H9 (cell line): ENCODE results near the gene FAM200B. TPM values are rescaled to one million over a fixed set of nuclear protein-coding genes. Genes with fewer than 3 reads are reported as not detected.

Source experiments
- DNase-seq: peaks from one replicate; pipeline ENCODE4 v3.0.0-alpha.2; 2017
- H2AFZ ChIP-seq: one replicate; pipeline ENCODE4 v1.6.1; 2013; ENCODE audit warnings: mild to moderate bottlenecking, low read length, control low read depth, moderate library complexity
- H2AK5ac ChIP-seq: 2 replicates; pipeline ENCODE4 v1.6.1; 2013; ENCODE audit warnings: low read length, control low read depth, mixed read lengths; ENCODE audit not compliant: insufficient read length
- H2BK120ac ChIP-seq: one replicate; pipeline ENCODE4 v1.6.1; 2013; ENCODE audit warnings: low read depth, mild to moderate bottlenecking, low read length, control low read depth, inconsistent platforms; ENCODE audit not compliant: poor library complexity, severe bottlenecking
- H2BK12ac ChIP-seq: 2 replicates; pipeline ENCODE4 v1.6.1; 2013; ENCODE audit warnings: low read length, control low read depth, mixed read lengths, low read depth; ENCODE audit not compliant: insufficient read length
- H2BK15ac ChIP-seq: 2 replicates; pipeline ENCODE4 v1.6.1; 2013; ENCODE audit warnings: low read depth, low read length, control low read depth
- H2BK20ac ChIP-seq: one replicate; pipeline ENCODE4 v1.6.1; 2013; ENCODE audit warnings: low read depth, mild to moderate bottlenecking, low read length, control low read depth, inconsistent platforms; ENCODE audit not compliant: poor library complexity, severe bottlenecking
- H2BK5ac ChIP-seq: 2 replicates; pipeline ENCODE4 v1.6.1; 2013; ENCODE audit warnings: low read length, control low read depth, mixed read lengths; ENCODE audit not compliant: insufficient read length
- H3K14ac ChIP-seq: 2 replicates; pipeline ENCODE4 v1.6.1; 2013; ENCODE audit warnings: low read length, control low read depth; ENCODE audit not compliant: insufficient read depth
- H3K18ac ChIP-seq: 2 replicates; pipeline ENCODE4 v1.6.1; 2013; ENCODE audit warnings: low read depth, mild to moderate bottlenecking, mixed read lengths, low read length, control low read depth; ENCODE audit not compliant: insufficient read length
- H3K23ac ChIP-seq: 2 replicates; pipeline ENCODE4 v1.6.1; 2013; ENCODE audit warnings: low read length, control low read depth, mixed read lengths, low read depth; ENCODE audit not compliant: insufficient read length
- H3K23me2 ChIP-seq: 2 replicates; pipeline ENCODE4 v1.6.1; 2013; ENCODE audit warnings: low read depth, mild to moderate bottlenecking, mixed read lengths, low read length, control low read depth; ENCODE audit not compliant: insufficient read length, poor library complexity, severe bottlenecking
- H3K27ac ChIP-seq: 2 replicates; pipeline ENCODE4 v1.5.1; 2013; ENCODE audit warnings: low read length, control low read depth, mixed read lengths, low read depth; ENCODE audit not compliant: insufficient read length
- H3K27me3 ChIP-seq: 2 replicates; pipeline ENCODE4 v1.6.1; 2013; ENCODE audit warnings: low read length, control low read depth, inconsistent platforms; ENCODE audit not compliant: insufficient read depth
- H3K4ac ChIP-seq: 2 replicates; pipeline ENCODE4 v1.6.1; 2013; ENCODE audit warnings: low read depth, mild to moderate bottlenecking, control low read depth, inconsistent platforms, low read length, moderate library complexity
- H3K4me1 ChIP-seq: 2 replicates; pipeline ENCODE4 v1.6.1; 2013; ENCODE audit warnings: low read length, control low read depth, inconsistent platforms; ENCODE audit not compliant: insufficient read depth
- H3K4me2 ChIP-seq: 2 replicates; pipeline ENCODE4 v1.6.1; 2013; ENCODE audit warnings: low read length, control low read depth, mixed read lengths; ENCODE audit not compliant: insufficient read length, insufficient read depth
- H3K56ac ChIP-seq: 2 replicates; pipeline ENCODE4 v1.6.1; 2013; ENCODE audit warnings: low read depth, mild to moderate bottlenecking, mixed read lengths, low read length, control low read depth; ENCODE audit not compliant: insufficient read length
- H3K79me1 ChIP-seq: 2 replicates; pipeline ENCODE4 v1.6.1; 2013; ENCODE audit warnings: low read depth, mild to moderate bottlenecking, moderate library complexity, low read length, control low read depth, inconsistent platforms; ENCODE audit not compliant: insufficient read depth, poor library complexity, severe bottlenecking
- H3K79me2 ChIP-seq: 2 replicates; pipeline ENCODE4 v1.6.1; 2013; ENCODE audit warnings: low read length, control low read depth, inconsistent platforms; ENCODE audit not compliant: insufficient read depth
- H3K9ac ChIP-seq: 2 replicates; pipeline ENCODE4 v1.6.1; 2013; ENCODE audit warnings: low read length, control low read depth, mixed read lengths; ENCODE audit not compliant: insufficient read length; ENCODE audit errors: extremely low read depth
- H3K9me3 ChIP-seq: one replicate; pipeline ENCODE4 v1.6.1; 2013; ENCODE audit warnings: low read depth, low read length, inconsistent platforms; ENCODE audit not compliant: control insufficient read depth
- H3T11ph ChIP-seq: one replicate; pipeline ENCODE4 v1.6.1; 2013; ENCODE audit warnings: mild to moderate bottlenecking, low read length, control low read depth, inconsistent platforms
- H4K20me1 ChIP-seq: one replicate; pipeline ENCODE4 v1.6.1; 2013; ENCODE audit not compliant: control insufficient read depth, insufficient read length, insufficient read depth
- H4K5ac ChIP-seq: 2 replicates; pipeline ENCODE4 v1.6.1; 2013; ENCODE audit warnings: low read depth, mild to moderate bottlenecking, mixed read lengths, low read length, control low read depth; ENCODE audit not compliant: insufficient read length
- H4K8ac ChIP-seq: replicated peaks from 2 replicates; pipeline ENCODE4 v1.6.1; 2013; ENCODE audit warnings: low read length, control low read depth, mixed read lengths, low read depth; ENCODE audit not compliant: insufficient read length
- H4K91ac ChIP-seq: 2 replicates; pipeline ENCODE4 v1.6.1; 2013; ENCODE audit warnings: low read depth, mild to moderate bottlenecking, moderate library complexity, mixed read lengths, low read length, control low read depth; ENCODE audit not compliant: insufficient read length
- H3K27ac Mint-ChIP-seq, 3 experiments: 2 replicates in 2 of 3; 3 replicates in 1 of 3; pipeline ENCODE4 v1.8.0; 2020 to 2021; ENCODE audit warnings: mixed read lengths in 3 of 3, mild to moderate bottlenecking in 1 of 3, moderate library complexity in 1 of 3
- H3K27me3 Mint-ChIP-seq: 2 replicates; pipeline ENCODE4 v1.8.0; 2021; ENCODE audit warnings: low read depth, mild to moderate bottlenecking, moderate library complexity, mixed read lengths
- H3K36me3 Mint-ChIP-seq, 3 experiments: 2 replicates in 2 of 3; 3 replicates in 1 of 3; pipeline ENCODE4 v1.8.0; 2020 to 2021; ENCODE audit warnings: low read depth in 3 of 3, mixed read lengths in 3 of 3; ENCODE audit not compliant: insufficient read depth in 1 of 3
- H3K4me1 Mint-ChIP-seq, 2 experiments: 2 replicates each; pipeline ENCODE4 v1.8.0; 2020; ENCODE audit warnings: mixed read lengths in 2 of 2
- H3K4me3 Mint-ChIP-seq, 2 experiments: 2 replicates in 1 of 2; 3 replicates in 1 of 2; pipeline ENCODE4 v1.8.0; 2020 to 2021; ENCODE audit warnings: mild to moderate bottlenecking in 2 of 2, mixed read lengths in 2 of 2, moderate library complexity in 1 of 2
- H3K9me3 Mint-ChIP-seq, 2 experiments: 2 replicates in 1 of 2; 3 replicates in 1 of 2; pipeline ENCODE4 v1.8.0; 2020; ENCODE audit warnings: mild to moderate bottlenecking in 2 of 2, mixed read lengths in 2 of 2, moderate library complexity in 1 of 2
- WGBS: extraction: QIAGEN DNeasy Blood & Tissue Kit; methylation state at CpG from one replicate; pipeline ENCODE4 v1.1.7; 2013; ENCODE audit warnings: missing lambda C conversion rate, low lambda C conversion rate, mixed read lengths; ENCODE audit not compliant: insufficient read length; ENCODE audit errors: extremely low coverage; 5-methylcytosine and 5-hydroxymethylcytosine counted together
- total RNA-seq: library from RNA; stranded (reverse); gene quantifications from 2 replicates; pipeline ENCODE4 v1.2.1, GENCODE V29; 2021
- TF ChIP-seq, protein P1 (sequence below): fragments of 200-600 bp; sonication (generic); conservative IDR thresholded peaks from 3 replicates; pipeline ENCODE4 v1.8.0; 2021; ENCODE audit warnings: antibody characterized with exemption, mild to moderate bottlenecking

FAM200B gene
- total RNA-seq, 1 experiment from 2014 or later = 19.6 TPM

DNA sequence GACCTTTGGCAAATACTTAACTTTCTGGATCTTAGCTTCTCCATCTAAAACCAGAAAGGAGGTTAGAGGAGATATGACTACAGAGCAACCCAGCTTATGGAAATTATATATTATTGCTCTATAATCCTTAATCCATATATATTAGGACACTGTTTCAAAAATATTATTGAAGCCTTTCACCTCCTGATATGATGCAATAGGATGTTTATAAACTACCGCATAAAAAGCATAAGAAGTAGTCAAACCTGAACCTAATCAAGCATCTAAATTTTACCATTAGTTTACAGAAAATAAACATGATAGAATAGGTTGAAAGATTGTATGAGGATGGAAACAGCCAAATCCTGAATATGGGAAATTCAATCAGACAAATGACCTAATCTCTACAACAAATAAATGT lies 5.6 kb upstream of the FAM200B start:
- Histone ChIP-seq H2BK12ac (no peak overlapping the region), H2BK120ac (no peak overlapping the region), H3K9ac (no peak overlapping the region), H4K91ac (no peak overlapping the region), H3T11ph (no peak overlapping the region), H2BK20ac (no peak overlapping the region), H3K23me2 (no peaks in the 10 kb centered on the region), H3K56ac (no peak overlapping the region), H2AK5ac (no peak overlapping the region), H4K20me1 (no peaks in the 10 kb centered on the region), H3K79me2 (peaks cover 16% of the 10 kb centered on the region), H3K4me2 (no peak overlapping the region), H3K79me1 (peaks cover 2% of the 10 kb centered on the region), H3K18ac (no peak overlapping the region), H4K5ac (no peak overlapping the region), H3K9me3 (no peaks in the 10 kb centered on the region), H4K8ac (no peak overlapping the region), H2BK5ac (no peak overlapping the region), H3K14ac (no peak overlapping the region), H3K4ac (no peak overlapping the region), H3K27ac (no peak overlapping the region), H3K23ac (no peak overlapping the region), H3K27me3 (no peaks in the 10 kb centered on the region), H2AFZ (no peak overlapping the region), H2BK15ac (no peak overlapping the region), H3K4me1 (peaks cover 7% of the 10 kb centered on the region; the same call in 1 of the 2 replicates)
- Mint-ChIP-seq H3K27ac (0 out of 7 replicates have a peak overlapping the region, but pooled peaks of 1 of the 3 experiments have one; percentile 66), H3K27me3 (no peaks in the 10 kb centered on the region), H3K9me3 (no peaks in the 10 kb centered on the region), H3K4me1 (peaks cover 22 to 24% of the 10 kb centered on the region in 2 experiments), H3K36me3 (peaks cover 5 to 16% (median 10%) of the 10 kb centered on the region in 3 experiments), H3K4me3 (no peak overlapping the region)
- no CpG with 5 or more reads among the region's 1 CpG for WGBS
- DNase-seq = no peak
- TF ChIP-seq, protein P1, sequence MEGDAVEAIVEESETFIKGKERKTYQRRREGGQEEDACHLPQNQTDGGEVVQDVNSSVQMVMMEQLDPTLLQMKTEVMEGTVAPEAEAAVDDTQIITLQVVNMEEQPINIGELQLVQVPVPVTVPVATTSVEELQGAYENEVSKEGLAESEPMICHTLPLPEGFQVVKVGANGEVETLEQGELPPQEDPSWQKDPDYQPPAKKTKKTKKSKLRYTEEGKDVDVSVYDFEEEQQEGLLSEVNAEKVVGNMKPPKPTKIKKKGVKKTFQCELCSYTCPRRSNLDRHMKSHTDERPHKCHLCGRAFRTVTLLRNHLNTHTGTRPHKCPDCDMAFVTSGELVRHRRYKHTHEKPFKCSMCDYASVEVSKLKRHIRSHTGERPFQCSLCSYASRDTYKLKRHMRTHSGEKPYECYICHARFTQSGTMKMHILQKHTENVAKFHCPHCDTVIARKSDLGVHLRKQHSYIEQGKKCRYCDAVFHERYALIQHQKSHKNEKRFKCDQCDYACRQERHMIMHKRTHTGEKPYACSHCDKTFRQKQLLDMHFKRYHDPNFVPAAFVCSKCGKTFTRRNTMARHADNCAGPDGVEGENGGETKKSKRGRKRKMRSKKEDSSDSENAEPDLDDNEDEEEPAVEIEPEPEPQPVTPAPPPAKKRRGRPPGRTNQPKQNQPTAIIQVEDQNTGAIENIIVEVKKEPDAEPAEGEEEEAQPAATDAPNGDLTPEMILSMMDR = no peak
